DMS53 treated with DMSO at 0.1 percent for 48 hours (cell line): ENCODE measurements around the gene TMEM8B.

ENCODE experiments used
- DNase-seq: peaks from one replicate; lab custom pipeline; 2025; ENCODE audit not compliant: unreplicated experiment; lab: John Stamatoyannopoulos, UW

The TMEM8B gene

GRCh38 chr9:35810122-35810521 is 18.9 kb upstream of the TMEM8B start:
- no peak for DNase-seq

DNA sequence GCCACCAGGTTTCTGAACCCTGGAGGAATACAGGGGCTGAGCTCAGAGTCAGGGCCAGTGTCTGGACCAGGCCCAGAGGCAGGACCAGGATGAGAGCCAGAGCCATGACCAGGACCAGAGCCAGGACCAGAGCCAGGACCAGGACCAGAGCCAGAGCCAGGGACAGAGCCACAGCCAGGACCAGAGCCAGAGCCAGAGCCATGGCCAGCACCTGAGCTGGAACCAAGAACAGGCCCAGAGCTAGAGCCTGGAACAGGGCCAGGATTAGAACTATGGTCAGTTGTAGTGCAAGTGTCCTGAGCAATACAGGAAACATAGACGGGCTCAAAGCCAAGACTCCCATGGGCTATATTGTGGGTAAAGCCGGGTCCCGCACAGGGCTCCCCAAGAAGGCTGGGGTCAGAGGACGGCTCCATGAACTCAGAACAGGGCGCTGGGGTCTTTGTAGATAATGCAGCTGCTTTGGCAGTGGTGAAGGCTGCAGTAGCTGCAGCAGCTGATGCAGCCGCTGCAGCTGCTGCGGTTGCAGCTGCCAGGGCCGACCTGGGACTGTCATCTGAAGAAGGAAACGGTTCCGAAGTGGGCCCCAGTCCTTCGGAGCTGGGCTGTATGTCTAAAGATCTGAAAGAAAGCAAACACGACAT is 17.5 kb upstream of the TMEM8B start:
- DNase-seq = no peak

- DNase-seq = peak; percentile 83
These were observed 16.9 kb upstream of the TMEM8B start, which contains the start of gene SPAG8 for GRCh38 chr9:35812025-35812602. Gene SPAG8 (minus strand): TSS chr9:35812262. CDS start chr9:35812147, 115 bp downstream.

DNA sequence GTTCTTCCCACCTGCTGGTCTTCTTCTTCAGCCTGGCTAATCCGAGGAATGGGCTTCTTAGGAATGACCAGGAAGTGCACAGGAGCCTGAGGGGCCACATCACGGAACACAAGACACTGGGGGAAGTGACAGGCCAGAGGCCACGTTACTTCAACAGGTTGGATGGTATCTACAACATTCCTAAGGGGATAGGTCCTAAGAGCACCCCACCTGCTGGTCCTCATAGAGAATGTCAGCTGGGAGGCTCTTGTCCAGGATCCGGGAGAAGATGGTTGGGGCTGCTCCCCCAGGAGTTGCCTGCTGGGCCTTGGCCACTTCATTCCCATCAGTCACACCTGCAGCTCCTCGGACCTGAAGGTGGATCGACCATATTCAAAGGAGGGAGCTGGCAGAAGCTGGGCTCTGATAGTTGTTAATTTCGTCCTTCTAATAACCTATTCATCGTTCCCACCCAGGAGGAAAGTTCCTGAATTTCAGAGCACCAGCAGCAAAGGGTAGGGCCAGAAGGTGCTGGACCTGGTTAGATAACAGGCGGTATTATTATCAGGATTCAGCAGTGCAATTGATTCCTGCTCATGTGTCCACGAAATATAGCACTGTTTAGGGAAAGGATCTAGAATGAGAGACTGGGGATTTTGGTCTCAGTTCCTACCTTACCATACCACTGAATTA is 15.5 kb upstream of the TMEM8B start:
- no peak for DNase-seq

DNA sequence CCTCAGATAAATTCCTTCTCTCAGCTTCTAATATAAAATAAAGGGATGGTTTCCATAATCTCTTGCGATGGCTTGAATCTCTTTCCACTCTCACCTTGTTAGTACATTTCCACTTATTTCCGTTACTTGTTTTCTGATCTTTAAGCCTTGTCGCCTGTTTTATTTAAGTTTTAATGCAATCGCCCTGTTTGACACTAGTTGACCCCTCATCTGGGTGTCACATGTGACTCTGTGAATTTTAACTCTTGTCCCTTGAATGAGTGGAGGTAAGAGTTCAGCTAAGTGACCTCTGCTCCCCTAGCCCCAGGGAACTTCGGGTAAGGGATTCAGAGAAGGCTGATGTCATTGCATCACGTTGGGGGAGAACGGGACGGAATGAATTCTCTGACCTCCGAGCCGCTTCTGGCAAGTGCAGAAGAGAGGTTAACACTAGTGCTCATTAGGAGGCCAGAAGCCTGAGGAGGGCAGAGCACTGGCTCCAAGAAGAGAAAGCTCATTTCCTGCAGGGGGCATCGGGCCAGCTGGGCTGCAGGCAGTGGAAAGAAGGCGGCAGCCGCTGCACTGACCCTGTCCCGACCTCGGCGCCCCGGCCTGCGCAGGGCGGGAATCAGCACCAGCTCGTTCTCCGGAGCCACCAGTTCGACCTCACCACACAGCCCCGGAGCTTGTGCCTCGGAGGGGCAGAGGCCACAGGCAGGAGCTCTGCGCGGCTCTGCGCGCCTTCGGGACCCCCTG is 14.8 kb upstream of the TMEM8B start:
- DNase-seq = peak; percentile 35

DNA sequence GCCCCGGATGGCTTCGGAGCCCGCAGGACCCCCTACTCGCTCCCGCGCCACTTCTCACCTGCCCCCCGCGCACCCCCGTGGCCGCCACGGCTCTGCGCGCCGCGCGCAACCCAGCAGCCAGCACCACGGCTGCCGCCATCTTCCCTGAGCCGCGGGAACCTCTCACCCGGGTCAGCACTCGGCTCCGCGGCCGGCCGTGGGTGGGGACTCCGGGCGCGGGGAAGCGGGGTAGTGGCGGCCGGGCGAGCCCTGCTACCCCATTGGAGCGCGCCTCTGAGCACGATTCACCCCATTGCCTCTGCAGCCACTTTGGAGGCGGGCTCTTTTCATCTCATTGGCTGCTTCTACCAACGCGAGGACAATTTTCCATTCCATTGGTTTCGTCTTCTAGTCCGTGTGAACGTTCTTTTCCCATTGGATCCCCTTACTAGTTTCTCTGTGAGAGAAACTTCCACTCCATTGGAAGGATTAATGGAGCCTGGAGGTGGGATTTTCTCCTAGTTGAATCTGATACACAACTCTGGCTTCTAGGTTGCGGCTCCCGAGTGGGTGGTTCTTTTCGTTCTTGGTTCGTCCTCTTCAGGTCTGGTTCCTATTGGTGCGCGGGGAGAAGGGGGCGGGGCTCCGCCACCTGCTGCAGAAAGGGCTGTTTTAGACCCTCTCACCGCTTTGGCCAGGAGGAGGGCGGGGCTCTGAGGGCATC is 14.0 kb upstream of the TMEM8B start, which contains the start of gene HINT2:
Gene HINT2, minus strand, starts transcription at position 202 of the 703 bp plus-strand sequence. Its CDS starts 63 bp downstream, at position 139.
- peak; percentile 95 for DNase-seq

DNA sequence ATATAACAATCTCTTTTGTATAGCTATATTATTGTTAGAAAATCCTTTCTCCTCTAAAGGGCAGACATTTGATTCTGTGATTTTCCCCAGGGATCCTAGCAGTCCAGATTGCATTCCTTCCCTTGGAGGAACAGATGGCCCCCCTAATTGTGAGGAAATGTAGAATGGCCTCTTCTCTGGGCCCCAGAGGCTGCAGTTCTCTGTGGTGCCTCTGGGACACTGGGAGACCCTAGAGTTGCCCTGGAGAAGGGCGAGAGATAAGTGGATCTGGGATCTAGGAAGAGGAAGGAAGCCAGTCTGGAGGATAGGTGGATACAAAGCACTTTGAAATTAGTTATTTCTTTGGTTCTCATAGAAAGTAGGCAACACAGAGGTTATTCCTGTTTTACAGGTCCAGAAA is 12.3 kb upstream of the TMEM8B start:
- no peak for DNase-seq

DNA sequence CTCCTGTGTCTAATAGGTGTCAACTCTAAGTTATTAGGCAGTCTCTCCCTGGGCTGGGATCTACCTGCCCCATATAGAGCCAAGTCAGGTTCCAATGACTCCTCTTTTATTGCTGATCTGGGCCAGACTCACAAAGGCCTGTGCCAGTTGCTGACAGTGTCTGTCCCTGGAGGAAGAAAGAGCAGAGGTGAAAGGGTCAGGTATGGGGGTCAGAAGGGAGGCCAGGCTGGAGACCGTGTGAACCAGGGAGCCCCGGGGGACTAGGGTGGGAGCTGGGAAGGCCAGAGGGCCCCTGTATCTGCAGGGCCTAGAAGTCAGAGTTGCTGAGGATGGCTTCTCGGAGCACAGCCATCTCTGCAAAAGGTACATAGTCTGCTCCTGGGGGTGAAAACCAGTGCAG is 10.7 kb upstream of the TMEM8B start:
- DNase-seq = no peak

DNA sequence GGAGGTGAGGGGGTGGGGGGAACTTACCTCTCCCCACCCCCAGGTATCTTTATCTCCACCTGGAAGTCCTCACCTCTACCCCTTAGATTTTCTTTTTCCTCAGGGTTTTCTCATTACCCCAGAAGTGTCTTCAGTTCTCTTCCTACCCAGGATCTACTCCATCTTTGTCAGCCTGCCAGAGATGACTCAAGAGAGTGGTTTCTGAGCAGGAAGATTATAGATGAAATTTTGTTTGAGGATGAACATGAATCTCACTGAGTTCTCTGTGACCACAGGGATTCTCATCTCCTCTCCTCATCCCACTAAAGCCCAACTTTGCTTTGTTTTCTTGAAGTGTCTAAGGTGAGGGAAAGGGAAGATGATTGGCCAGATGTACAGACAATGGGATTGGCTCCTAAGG is 9.0 kb upstream of the TMEM8B start:
- no peak for DNase-seq

- no peak for DNase-seq
These were observed 6.1 kb upstream of the TMEM8B start for GRCh38 chr9:35822926-35823325.

- peak; percentile 24 for DNase-seq
These were observed 2.8 kb upstream of the TMEM8B start for GRCh38 chr9:35826071-35826701.

GRCh38 chr9:35827486-35827885 is 1.5 kb upstream of the TMEM8B start:
- DNase-seq = no peak

DNA sequence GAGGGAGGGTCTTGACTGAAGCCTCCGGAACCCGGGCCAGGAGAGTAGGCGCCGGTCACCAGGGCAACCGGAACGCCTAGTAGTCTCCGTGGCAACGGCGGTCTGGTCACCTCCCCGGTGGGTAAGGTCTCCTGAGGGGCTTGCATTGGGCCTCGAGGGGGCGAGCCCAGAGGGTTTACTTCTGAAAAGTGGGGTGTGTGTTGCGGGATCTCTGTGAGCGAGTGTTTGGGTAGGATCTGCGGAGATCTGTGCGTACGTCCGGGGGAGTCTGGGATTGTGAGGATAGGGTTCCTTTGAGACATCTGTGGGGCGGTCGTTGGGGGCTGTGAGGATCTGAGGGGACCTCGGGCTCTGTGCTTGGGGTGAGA is 328 bp upstream of the TMEM8B start, which contains the start of gene FAM221B:
Gene FAM221B, minus strand, starts transcription at position 17 of the 368 bp plus-strand sequence. CDS start 2,571 bp downstream, outside the sequence.
- DNase-seq = no peak

DNA sequence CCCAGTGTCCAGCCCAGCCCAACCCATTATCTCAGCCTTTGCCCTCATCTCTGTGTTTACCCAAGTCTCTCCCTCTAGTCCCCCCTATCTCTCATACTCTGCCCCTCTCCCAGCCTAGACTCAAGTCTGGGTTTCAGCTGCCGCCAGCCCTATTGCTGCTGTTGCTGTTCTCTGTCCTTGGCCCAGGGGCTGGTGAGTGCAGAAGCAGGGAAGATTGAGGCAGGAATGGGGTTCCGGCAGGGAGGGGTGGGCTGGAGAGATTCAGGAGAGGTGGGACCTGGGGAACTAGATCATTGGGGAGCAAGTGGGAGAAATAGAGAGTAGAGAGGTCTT is 702 bp downstream of the TMEM8B start:
- no peak for DNase-seq

DNA sequence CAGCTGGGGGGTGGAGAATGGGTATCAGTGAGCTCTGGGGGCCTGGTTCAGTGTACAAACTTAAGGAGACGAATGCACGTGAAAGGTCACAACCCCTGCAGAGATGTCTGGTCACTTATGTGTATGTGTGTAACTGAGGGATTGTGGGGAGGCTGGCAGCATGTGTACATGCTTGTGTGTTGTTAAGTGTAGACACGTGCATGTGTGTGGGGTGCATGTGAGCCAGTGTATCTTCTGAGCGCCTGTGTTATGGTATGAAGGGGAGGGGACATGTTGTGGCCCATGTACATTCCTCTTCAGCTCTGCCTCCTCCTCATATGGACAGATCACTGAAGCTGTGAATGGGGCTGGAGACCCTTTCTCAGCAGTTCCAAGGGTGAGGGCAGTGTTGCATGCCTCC is 2.0 kb downstream of the TMEM8B start:
- no peak for DNase-seq

DNA sequence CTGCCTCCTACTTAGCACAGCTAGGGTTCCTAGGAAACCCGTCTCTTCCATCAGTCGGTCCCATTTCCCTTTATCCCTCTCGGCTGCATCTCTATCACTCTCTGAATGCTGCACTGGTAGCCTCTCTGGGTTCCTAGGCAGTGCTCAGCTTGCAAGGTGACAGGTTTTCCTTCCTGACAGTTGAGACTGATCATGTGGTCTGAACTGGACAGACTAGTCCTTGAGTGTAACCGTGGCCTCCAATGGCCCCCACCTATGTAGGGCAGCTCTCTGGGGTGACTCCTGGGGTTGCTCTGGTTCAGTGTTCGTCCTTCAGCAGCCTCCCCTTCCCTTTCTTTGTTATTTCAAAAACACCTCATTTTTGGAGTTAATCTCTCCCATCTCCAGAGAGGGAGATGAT is 3.8 kb downstream of the TMEM8B start:
- no peak for DNase-seq

- DNase-seq = no peak
These were observed 5.5 kb downstream of the TMEM8B start for GRCh38 chr9:35834260-35835215.

DNA sequence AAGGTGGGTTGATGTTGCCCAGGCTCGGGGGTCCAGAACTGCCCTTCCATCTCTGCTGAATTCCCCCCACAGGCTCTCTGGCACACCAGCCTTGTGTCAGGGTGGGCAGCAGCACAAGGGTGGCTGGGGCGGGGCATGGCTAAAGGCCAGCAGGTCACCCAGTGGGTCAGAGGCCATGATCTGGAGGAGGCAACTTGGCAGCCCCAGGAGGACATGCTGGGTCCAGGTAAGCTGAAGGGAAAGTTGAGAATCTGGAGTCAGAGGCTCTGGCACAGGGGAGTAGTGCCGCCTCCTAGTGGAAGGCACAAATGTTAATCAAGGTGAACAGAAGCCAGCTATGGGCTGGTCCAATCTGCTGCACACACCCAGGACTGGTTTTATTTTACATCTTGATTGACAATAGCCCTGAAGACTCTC is 6.2 kb downstream of the TMEM8B start:
- DNase-seq = no peak

DNA sequence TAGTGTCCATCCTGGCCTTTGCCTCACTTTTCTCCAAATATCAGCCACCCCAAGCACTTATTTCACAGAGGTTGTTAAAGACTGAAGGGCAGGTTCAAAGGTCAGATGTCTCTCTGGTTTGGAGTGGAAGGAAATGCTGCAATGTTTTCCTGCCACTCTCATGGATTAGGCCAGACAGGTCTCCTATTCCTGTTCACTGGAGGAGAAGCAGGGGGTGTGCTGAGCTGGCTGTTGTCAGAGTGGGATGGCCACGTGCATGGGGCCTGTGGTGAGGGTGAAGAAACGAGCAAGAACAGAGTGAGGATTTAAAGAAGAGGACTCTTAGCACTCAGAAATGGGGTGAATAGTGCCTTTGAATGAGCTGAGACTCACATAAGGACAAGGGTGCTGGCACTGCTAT is 6.7 kb downstream of the TMEM8B start:
- no peak for DNase-seq
